K562 (cell line): ENCODE results near the gene ANP32B. TPM values are rescaled to one million over a fixed set of nuclear protein-coding genes. Genes with fewer than 3 reads are reported as not detected.

ENCODE experiments used
- BRCA1 ChIP-seq, 2 experiments: fragments of 450-650 bp in 1 of 2; sonication (generic) in 1 of 2; formaldehyde crosslinking in 1 of 2; IDR thresholded peaks; 2 replicates each; pipeline versions ENCODE4 v1.5.0 to v1.6.1; 2017 to 2020; ENCODE audit warnings: mild to moderate bottlenecking in 1 of 2, missing genetic modification reagents in 1 of 2
- CC2D1A ChIP-seq: fragments of 450-650 bp; IDR thresholded peaks from 2 replicates; pipeline ENCODE4 v1.6.1; 2017; ENCODE audit warnings: mild to moderate bottlenecking
- DNMT1 ChIP-seq: fragments of 450-650 bp; IDR thresholded peaks from 2 replicates; pipeline ENCODE4 v1.6.1; 2016; ENCODE audit warnings: antibody characterized with exemption, mild to moderate bottlenecking
- E2F3 ChIP-seq: fragments of 250-450 bp; sonication (Bioruptor Pico); IDR thresholded peaks from 2 replicates; pipeline ENCODE4 v1.4.0; 2020; ENCODE audit warnings: mild to moderate bottlenecking
- IRF2 ChIP-seq: sonication (generic); formaldehyde crosslinking; IDR thresholded peaks from 2 replicates; pipeline ENCODE4 v1.8.1; 2022; ENCODE audit warnings: mild to moderate bottlenecking, missing genetic modification reagents
- MAFF ChIP-seq: IDR thresholded peaks from 2 replicates; pipeline ENCODE4 v1.6.1; 2012; ENCODE audit warnings: low read length, improper control_type of control experiment
- PCBP1 ChIP-seq: fragments of 200-400 bp; formaldehyde crosslinking; IDR thresholded peaks from 2 replicates; pipeline ENCODE4 v1.6.1; 2018; ENCODE audit warnings: mild to moderate bottlenecking, low read depth, low read length; ENCODE audit not compliant: poor library complexity, severe bottlenecking
- PHF8 ChIP-seq: fragments of 200-600 bp; sonication (generic); IDR thresholded peaks from 2 replicates; pipeline ENCODE4 v1.6.1; 2012; ENCODE audit warnings: mixed run types, mild to moderate bottlenecking, inconsistent platforms, low read length, moderate library complexity, borderline replicate concordance
- POLR2H ChIP-seq: IDR thresholded peaks from 2 replicates; pipeline ENCODE4 v1.6.1; 2016; ENCODE audit warnings: missing genetic modification characterization, low read depth, mild to moderate bottlenecking, control low read depth, missing compliant biosample characterization, moderate library complexity
- POLR3G ChIP-seq: IDR thresholded peaks from 2 replicates; pipeline ENCODE4 v1.6.1; 2011; ENCODE audit not compliant: insufficient read length, insufficient replicate concordance; ENCODE audit errors: extremely low read depth
- RBM17 ChIP-seq: fragments of 200-400 bp; formaldehyde crosslinking; IDR thresholded peaks from 2 replicates; pipeline ENCODE4 v1.6.1; 2017; ENCODE audit warnings: low read depth, mild to moderate bottlenecking, low read length, borderline replicate concordance
- SMAD4 ChIP-seq: fragments of 250-450 bp; sonication (Bioruptor Pico); conservative IDR thresholded peaks from 2 replicates; pipeline ENCODE4 v1.8.0; 2021; ENCODE audit warnings: inconsistent platforms, mild to moderate bottlenecking, moderate library complexity
- SMARCA5 ChIP-seq: fragments of 450-650 bp; IDR thresholded peaks from 2 replicates; pipeline ENCODE4 v1.6.1; 2016
- SREBF1 ChIP-seq: fragments of 150-350 bp; IDR thresholded peaks from 2 replicates; pipeline ENCODE4 v1.6.1; 2014; ENCODE audit warnings: antibody characterized with exemption, low read depth, low read length, borderline replicate concordance
- TCF7 ChIP-seq: sonication (generic); IDR thresholded peaks from 2 replicates; pipeline ENCODE4 v1.6.1; 2016; ENCODE audit warnings: antibody characterized with exemption, borderline replicate concordance
- YY1 ChIP-seq, 3 experiments: IDR thresholded peaks; 2 replicates each; pipeline ENCODE4 v1.6.1; 2011; ENCODE audit warnings: low read length in 2 of 3, mild to moderate bottlenecking in 2 of 3, moderate library complexity in 2 of 3, borderline replicate concordance in 1 of 3, control low read depth in 1 of 3, low read depth in 1 of 3; ENCODE audit not compliant: insufficient read depth in 3 of 3, insufficient replicate concordance in 2 of 3, control insufficient read depth in 1 of 3, insufficient read length in 1 of 3; ENCODE audit errors: extremely low read depth in 1 of 3
- ZBTB1 ChIP-seq: sonication (generic); formaldehyde crosslinking; IDR thresholded peaks from 2 replicates; pipeline ENCODE4 v1.8.1; 2023; ENCODE audit warnings: missing genetic modification reagents, low read depth, mild to moderate bottlenecking, borderline replicate concordance
- ZNF121 ChIP-seq: sonication (generic); formaldehyde crosslinking; conservative IDR thresholded peaks from 2 replicates; pipeline ENCODE4 v1.8.0; 2022; ENCODE audit warnings: missing genetic modification reagents
- ZNF24 ChIP-seq: fragments of 450-650 bp; IDR thresholded peaks from 2 replicates; pipeline ENCODE4 v1.6.1; 2016
- ZNF778 ChIP-seq: fragments of 450-650 bp; formaldehyde crosslinking; IDR thresholded peaks from 2 replicates; pipeline ENCODE4 v1.4.0; 2020; ENCODE audit warnings: mild to moderate bottlenecking, moderate library complexity
- ZNF79 ChIP-seq: fragments of 250-450 bp; sonication (Bioruptor Pico); IDR thresholded peaks from 2 replicates; pipeline ENCODE4 v1.4.0; 2020; ENCODE audit warnings: low read depth, mild to moderate bottlenecking, moderate library complexity
- polyA plus RNA-seq, 8 experiments: library from polyadenylated mRNA; depleted of rRNA in 4 of 8; stranded (reverse) in 5 of 8; unstranded in 3 of 8; fragments of >200 nt; fragmentation: Nextera tagmentation in 2 of 8; fragmentation: Illumina TruSeq in 1 of 8; extraction: Ambion mirVana in 2 of 8; extraction: Trizol in 1 of 8; gene quantifications; 2 replicates each; pipeline versions ENCODE4 v1.2.1 to v1.2.3, GENCODE V29; 2011 to 2014; ENCODE audit warnings: inconsistent platforms in 1 of 8, missing spikeins in 1 of 8
- total RNA-seq, 7 experiments: library from RNA; depleted of rRNA in 6 of 7; stranded (reverse); fragments of >200 nt in 6 of 7; fragmentation: Illumina TruSeq in 2 of 7; extraction: Trizol in 2 of 7; gene quantifications; 2 replicates each; pipeline versions ENCODE4 v1.2.1 to v1.2.3, GENCODE V29; 2011 to 2021; ENCODE audit warnings: low replicate concordance in 1 of 7
- TF ChIP-seq, protein P1 (sequence below): fragments of 450-650 bp; formaldehyde crosslinking; conservative IDR thresholded peaks from 2 replicates; pipeline ENCODE4 v1.4.0; 2022; ENCODE audit warnings: mild to moderate bottlenecking, missing genetic modification characterization
- TF ChIP-seq, protein P2 (sequence below): IDR thresholded peaks from 2 replicates; pipeline ENCODE4 v1.6.1; 2012; ENCODE audit warnings: low read depth, low read length, improper control_type of control experiment, borderline replicate concordance

Gene ANP32B
- total and polyA plus RNA-seq, 9 of the 15 experiments (the other 6 are each of a cell fraction or from before 2014, with no cell fraction given), result 68.9 to 815 (median 141) TPM

DNA sequence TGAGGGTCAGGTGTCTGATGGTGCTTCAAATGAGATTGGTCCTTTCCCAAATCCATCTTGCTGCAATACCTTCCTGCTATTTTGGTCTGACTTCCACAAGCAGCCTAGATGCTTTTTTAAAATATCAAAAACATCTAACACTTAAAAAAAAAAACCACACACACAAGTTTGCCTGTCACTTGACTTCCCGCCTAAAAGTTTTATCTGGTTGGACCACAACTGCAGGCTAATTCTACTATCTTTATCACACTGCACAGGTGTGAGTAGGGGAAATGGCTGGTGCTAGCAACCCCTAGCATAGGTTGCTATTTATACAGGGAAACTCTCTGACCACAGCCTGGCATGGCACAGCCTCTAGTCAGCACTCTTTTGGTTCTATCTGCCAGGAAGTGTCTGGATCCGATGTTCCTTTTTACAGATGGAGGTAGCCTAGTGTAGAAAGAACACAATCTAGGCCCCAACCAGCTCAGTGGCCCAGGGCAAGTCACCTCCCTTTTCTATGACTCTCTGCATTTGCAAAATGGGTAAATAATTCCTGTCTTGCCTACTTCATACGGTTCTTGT lies 45.0 kb upstream of the ANP32B start, which contains the start of gene HEMGN (continued):
- TF ChIP-seq E2F3, result peak; percentile 73; the same call in 1 of the 2 replicates
- TF ChIP-seq POLR2H, result no peak
- TF ChIP-seq ZNF24, result 0 out of 2 replicates have a peak, but pooled peaks have one; percentile 24
- TF ChIP-seq, protein P1, sequence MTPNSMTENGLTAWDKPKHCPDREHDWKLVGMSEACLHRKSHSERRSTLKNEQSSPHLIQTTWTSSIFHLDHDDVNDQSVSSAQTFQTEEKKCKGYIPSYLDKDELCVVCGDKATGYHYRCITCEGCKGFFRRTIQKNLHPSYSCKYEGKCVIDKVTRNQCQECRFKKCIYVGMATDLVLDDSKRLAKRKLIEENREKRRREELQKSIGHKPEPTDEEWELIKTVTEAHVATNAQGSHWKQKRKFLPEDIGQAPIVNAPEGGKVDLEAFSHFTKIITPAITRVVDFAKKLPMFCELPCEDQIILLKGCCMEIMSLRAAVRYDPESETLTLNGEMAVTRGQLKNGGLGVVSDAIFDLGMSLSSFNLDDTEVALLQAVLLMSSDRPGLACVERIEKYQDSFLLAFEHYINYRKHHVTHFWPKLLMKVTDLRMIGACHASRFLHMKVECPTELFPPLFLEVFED, result no peak
- no peak for TF ChIP-seq DNMT1
- no peak for TF ChIP-seq PCBP1
- no peak for TF ChIP-seq PHF8
- TF ChIP-seq MAFF, result peak; percentile 29; the same call in 1 of the 2 replicates
- no peak for TF ChIP-seq SMARCA5
- peak; percentile 69; the same call in 1 of the 2 replicates for TF ChIP-seq TCF7
- TF ChIP-seq ZNF778 (CRISPR knock-in tag), result no peak
- no peak for TF ChIP-seq IRF2 (CRISPR knock-in tag)
- TF ChIP-seq CC2D1A, result peak; percentile 93; the same call in 1 of the 2 replicates
- no peak for TF ChIP-seq ZBTB1 (CRISPR knock-in tag)
- peak in 1 of 3 experiments; percentile 82 for TF ChIP-seq YY1 (IDR thresholded peaks at IDR 0.05; ENCODE audit: borderline replicate concordance in 1 of 3, control insufficient read depth in 1 of 3, extremely low read depth in 1 of 3, insufficient read depth in 3 of 3, insufficient read length in 1 of 3, insufficient replicate concordance in 2 of 3, low read depth in 1 of 3, low read length in 2 of 3)
- no peak for TF ChIP-seq ZNF79 (CRISPR knock-in tag)
- no peak for TF ChIP-seq BRCA1 (IDR thresholded peaks at IDR 0.05)
- TF ChIP-seq BRCA1 (CRISPR knock-in tag; IDR thresholded peaks at IDR 0.05), result no peak
- no peak for TF ChIP-seq POLR3G
- TF ChIP-seq, protein P2, sequence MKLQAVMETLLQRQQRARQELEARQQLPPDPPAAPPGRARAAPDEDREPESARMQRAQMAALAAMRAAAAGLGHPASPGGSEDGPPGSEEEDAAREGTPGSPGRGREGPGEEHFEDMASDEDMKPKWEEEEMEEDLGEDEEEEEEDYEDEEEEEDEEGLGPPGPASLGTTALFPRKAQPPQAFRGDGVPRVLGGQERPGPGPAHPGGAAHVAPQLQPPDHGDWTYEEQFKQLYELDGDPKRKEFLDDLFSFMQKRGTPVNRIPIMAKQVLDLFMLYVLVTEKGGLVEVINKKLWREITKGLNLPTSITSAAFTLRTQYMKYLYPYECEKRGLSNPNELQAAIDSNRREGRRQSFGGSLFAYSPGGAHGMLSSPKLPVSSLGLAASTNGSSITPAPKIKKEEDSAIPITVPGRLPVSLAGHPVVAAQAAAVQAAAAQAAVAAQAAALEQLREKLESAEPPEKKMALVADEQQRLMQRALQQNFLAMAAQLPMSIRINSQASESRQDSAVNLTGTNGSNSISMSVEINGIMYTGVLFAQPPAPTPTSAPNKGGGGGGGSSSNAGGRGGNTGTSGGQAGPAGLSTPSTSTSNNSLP, result no peak; the same call in 1 of the 2 replicates
- TF ChIP-seq ZNF121, result 0 out of 2 replicates have a peak, but pooled peaks have one; percentile 21
- TF ChIP-seq SMAD4 (CRISPR knock-in tag), result peak; percentile 92
- TF ChIP-seq SREBF1, result no peak
- TF ChIP-seq RBM17, result no peak
